ENCODE data around the gene DDX1.

DNA sequence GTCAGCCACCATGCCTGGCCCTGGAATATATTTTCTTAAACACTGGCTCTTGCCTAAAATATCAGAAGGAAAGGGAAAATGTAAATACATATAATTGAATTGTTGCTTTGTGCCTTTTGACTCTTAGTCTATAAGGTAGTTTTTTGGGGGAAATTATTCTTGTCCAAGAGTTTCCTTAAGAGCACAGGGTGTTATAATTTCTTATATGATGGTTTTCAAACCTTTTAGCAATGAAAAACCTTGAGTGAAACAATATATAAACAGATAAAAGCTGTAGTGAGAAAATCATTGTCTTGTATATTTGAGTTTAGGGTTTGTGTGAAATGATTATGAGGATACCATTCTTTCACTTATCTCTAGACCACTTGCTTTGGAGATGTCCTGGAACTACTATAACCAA is 40.2 kb downstream of the DDX1 start:
- TF ChIP-seq CEBPB (IDR thresholded peaks at IDR 0.05) = no peak
- TF ChIP-seq, protein P1, sequence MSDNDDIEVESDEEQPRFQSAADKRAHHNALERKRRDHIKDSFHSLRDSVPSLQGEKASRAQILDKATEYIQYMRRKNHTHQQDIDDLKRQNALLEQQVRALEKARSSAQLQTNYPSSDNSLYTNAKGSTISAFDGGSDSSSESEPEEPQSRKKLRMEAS (IDR thresholded peaks at IDR 0.05) = no peak
- TF ChIP-seq, protein P2, sequence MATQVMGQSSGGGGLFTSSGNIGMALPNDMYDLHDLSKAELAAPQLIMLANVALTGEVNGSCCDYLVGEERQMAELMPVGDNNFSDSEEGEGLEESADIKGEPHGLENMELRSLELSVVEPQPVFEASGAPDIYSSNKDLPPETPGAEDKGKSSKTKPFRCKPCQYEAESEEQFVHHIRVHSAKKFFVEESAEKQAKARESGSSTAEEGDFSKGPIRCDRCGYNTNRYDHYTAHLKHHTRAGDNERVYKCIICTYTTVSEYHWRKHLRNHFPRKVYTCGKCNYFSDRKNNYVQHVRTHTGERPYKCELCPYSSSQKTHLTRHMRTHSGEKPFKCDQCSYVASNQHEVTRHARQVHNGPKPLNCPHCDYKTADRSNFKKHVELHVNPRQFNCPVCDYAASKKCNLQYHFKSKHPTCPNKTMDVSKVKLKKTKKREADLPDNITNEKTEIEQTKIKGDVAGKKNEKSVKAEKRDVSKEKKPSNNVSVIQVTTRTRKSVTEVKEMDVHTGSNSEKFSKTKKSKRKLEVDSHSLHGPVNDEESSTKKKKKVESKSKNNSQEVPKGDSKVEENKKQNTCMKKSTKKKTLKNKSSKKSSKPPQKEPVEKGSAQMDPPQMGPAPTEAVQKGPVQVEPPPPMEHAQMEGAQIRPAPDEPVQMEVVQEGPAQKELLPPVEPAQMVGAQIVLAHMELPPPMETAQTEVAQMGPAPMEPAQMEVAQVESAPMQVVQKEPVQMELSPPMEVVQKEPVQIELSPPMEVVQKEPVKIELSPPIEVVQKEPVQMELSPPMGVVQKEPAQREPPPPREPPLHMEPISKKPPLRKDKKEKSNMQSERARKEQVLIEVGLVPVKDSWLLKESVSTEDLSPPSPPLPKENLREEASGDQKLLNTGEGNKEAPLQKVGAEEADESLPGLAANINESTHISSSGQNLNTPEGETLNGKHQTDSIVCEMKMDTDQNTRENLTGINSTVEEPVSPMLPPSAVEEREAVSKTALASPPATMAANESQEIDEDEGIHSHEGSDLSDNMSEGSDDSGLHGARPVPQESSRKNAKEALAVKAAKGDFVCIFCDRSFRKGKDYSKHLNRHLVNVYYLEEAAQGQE (IDR thresholded peaks at IDR 0.05; ENCODE audit: low read depth) = no peak
- TF ChIP-seq TAF1 (IDR thresholded peaks at IDR 0.05; ENCODE audit: low read depth) = no peak
- TF ChIP-seq YY1 (IDR thresholded peaks at IDR 0.05; ENCODE audit: low read depth) = no peak
- TF ChIP-seq RAD21 (IDR thresholded peaks at IDR 0.05; ENCODE audit: low read depth) = no peak
- TF ChIP-seq NFIC (IDR thresholded peaks at IDR 0.05) = no peak
- TF ChIP-seq EP300 (IDR thresholded peaks at IDR 0.05; ENCODE audit: borderline replicate concordance) = no peak
- TF ChIP-seq CREB1 (IDR thresholded peaks at IDR 0.05; ENCODE audit: low read depth) = no peak
- no peak for TF ChIP-seq USF1 (IDR thresholded peaks at IDR 0.05)

Data from Ishikawa (cell line).